CD4-positive, alpha-beta memory T cell (primary cell): Measurements from ENCODE around the gene FAM168A. TPM values are rescaled to one million over a fixed set of nuclear protein-coding genes. Genes with fewer than 3 reads are reported as not detected.

Source experiments
- CTCF ChIA-PET: fragments of 350-600 bp; sonication (Branson Sonifier 250); formaldehyde crosslinking; loops from one replicate; lab custom pipeline; 2021; ENCODE audit warnings: inconsistent platforms; ENCODE audit not compliant: partially characterized antibody; lab: Charles Lee
- POLR2A ChIA-PET: fragments of 350-600 bp; sonication (Branson Sonifier 250); formaldehyde crosslinking; loops from one replicate; lab custom pipeline; 2021; ENCODE audit not compliant: partially characterized antibody; lab: Charles Lee
- DNase-seq, 5 donors: peaks; one replicate each; pipeline versions ENCODE4 v3.0.0 to v3.0.0-alpha.2; 2020 to 2022; ENCODE audit warnings: mixed read lengths in 1 of 5
- H3K27ac ChIP-seq: one replicate; pipeline ENCODE4 v1.7.0; 2013; ENCODE audit warnings: low read depth, low read length
- H3K27me3 ChIP-seq: 2 replicates; pipeline ENCODE4 v1.7.0; 2013; ENCODE audit warnings: mild to moderate bottlenecking, low read length, moderate library complexity; ENCODE audit not compliant: insufficient read depth
- H3K36me3 ChIP-seq: 2 replicates; pipeline ENCODE4 v1.7.0; 2013; ENCODE audit warnings: mild to moderate bottlenecking, low read length, moderate library complexity; ENCODE audit not compliant: insufficient read depth
- H3K4me1 ChIP-seq: 2 replicates; pipeline ENCODE4 v1.7.0; 2013; ENCODE audit warnings: mild to moderate bottlenecking, low read length, moderate library complexity; ENCODE audit not compliant: insufficient read depth
- H3K4me3 ChIP-seq, 2 donors: one replicate each; pipeline ENCODE4 v1.7.0; 2013; ENCODE audit warnings: low read length in 2 of 2, mild to moderate bottlenecking in 1 of 2
- H3K9me3 ChIP-seq, 2 donors: one replicate each; pipeline ENCODE4 v1.7.0; 2013; ENCODE audit warnings: low read length in 2 of 2, control low read depth in 1 of 2; ENCODE audit not compliant: control insufficient read depth in 1 of 2
- H3K27ac Mint-ChIP-seq, 7 donors: one replicate each; pipeline ENCODE4 v1.8.0; 2020 to 2021; ENCODE audit warnings: mixed read lengths in 7 of 7, mild to moderate bottlenecking in 6 of 7, inconsistent platforms in 3 of 7, moderate library complexity in 3 of 7
- H3K27me3 Mint-ChIP-seq, 2 donors: one replicate each; pipeline ENCODE4 v1.8.0; 2020 to 2021; ENCODE audit warnings: mixed read lengths in 2 of 2
- H3K36me3 Mint-ChIP-seq, 2 donors: one replicate each; pipeline ENCODE4 v1.8.0; 2020 to 2021; ENCODE audit warnings: mixed read lengths in 2 of 2, inconsistent platforms in 1 of 2, mild to moderate bottlenecking in 1 of 2
- H3K4me1 Mint-ChIP-seq, 4 donors: one replicate each; pipeline ENCODE4 v1.8.0; 2020 to 2021; ENCODE audit warnings: mixed read lengths in 4 of 4, mild to moderate bottlenecking in 1 of 4
- H3K4me3 Mint-ChIP-seq, 8 donors: one replicate each; pipeline ENCODE4 v1.8.0; 2020 to 2021; ENCODE audit warnings: mixed read lengths in 8 of 8, mild to moderate bottlenecking in 7 of 8, moderate library complexity in 6 of 8, inconsistent platforms in 3 of 8
- H3K9me3 Mint-ChIP-seq, 8 donors: one replicate each; pipeline ENCODE4 v1.8.0; 2020 to 2021; ENCODE audit warnings: mixed read lengths in 8 of 8, mild to moderate bottlenecking in 5 of 8, inconsistent platforms in 3 of 8, moderate library complexity in 1 of 8
- intact Hi-C: fragments of 100-400 bp; cut with micrococcal nuclease; formaldehyde crosslinking; loops from one replicate; pipeline ENCODE4 v1.15.1; 2023
- polyA plus RNA-seq, 2 donors: library from polyadenylated mRNA; unstranded; fragments of 300-500 nt; fragmentation: Illumina TruSeq; gene quantifications; one replicate each; pipeline ENCODE4 v1.2.3, GENCODE V29; 2021
- total RNA-seq, 2 experiments: library from RNA; stranded (reverse); gene quantifications; one replicate each; pipeline ENCODE4 v1.2.3, GENCODE V29; 2021

FAM168A gene
- total and polyA plus RNA-seq, 4 experiments from 2014 or later = 0.61 to 22.7 (median 12.7) TPM

- Histone ChIP-seq H3K9me3 (no peaks in the 10 kb centered on the region), H3K4me3 (no peak overlapping the region), H3K27ac (no peak overlapping the region), H3K27me3 (no peaks in the 10 kb centered on the region), H3K4me1 (no peaks in the 10 kb centered on the region), H3K36me3 (no peaks in the 10 kb centered on the region)
- Mint-ChIP-seq H3K36me3 (peaks cover 7 to 22% of the 10 kb centered on the region in 2 donors), H3K4me3 (no peak overlapping the region), H3K27me3 (no peaks in the 10 kb centered on the region), H3K4me1 (peaks cover 11 to 20% (median 16%) of the 10 kb centered on the region in 4 donors), H3K27ac (no peak overlapping the region), H3K9me3 (peaks cover 0 to 2% (median 0%) of the 10 kb centered on the region in 8 donors)
- no peak for DNase-seq
- POLR2A ChIA-PET = no interaction called here
- intact Hi-C loops = no loop called here
- CTCF ChIA-PET = no interaction called here
Observed at GRCh38 chr11:73496134-73496533, 101.8 kb downstream of the FAM168A start.

GRCh38 chr11:73495731-73496130 is 102.2 kb downstream of the FAM168A start:
- Mint-ChIP-seq H3K27ac (no peak overlapping the region), H3K9me3 (peaks cover 0 to 2% (median 0%) of the 10 kb centered on the region in 8 donors), H3K4me1 (peaks cover 8 to 16% (median 12%) of the 10 kb centered on the region in 4 donors), H3K4me3 (no peak overlapping the region), H3K27me3 (no peaks in the 10 kb centered on the region), H3K36me3 (peaks cover 7 to 22% of the 10 kb centered on the region in 2 donors)
- POLR2A ChIA-PET = no interaction called here
- CTCF ChIA-PET = no interaction called here
- Histone ChIP-seq H3K36me3 (no peaks in the 10 kb centered on the region), H3K4me3 (no peak overlapping the region), H3K27ac (no peak overlapping the region), H3K4me1 (no peaks in the 10 kb centered on the region), H3K27me3 (no peaks in the 10 kb centered on the region), H3K9me3 (no peaks in the 10 kb centered on the region)
- intact Hi-C loops = no loop called here
- DNase-seq = no peak

GRCh38 chr11:73493956-73494598 is 103.8 kb downstream of the FAM168A start:
- H3K27ac Mint-ChIP-seq = no peak overlapping the region

GRCh38 chr11:73481626-73482025 is 116.3 kb downstream of the FAM168A start:
- intact Hi-C loops = no loop called here
- no peaks in the 10 kb centered on the region for H3K9me3 ChIP-seq
- peaks cover 0 to 23% (median 15%) of the 10 kb centered on the region in 8 donors for H3K9me3 Mint-ChIP-seq
- peaks cover 5 to 9% of the 10 kb centered on the region in 2 donors for H3K36me3 Mint-ChIP-seq
- ChIA-PET CTCF (no interaction called here), POLR2A (no interaction called here)
- no peak for DNase-seq
- H3K4me3 Mint-ChIP-seq = no peak overlapping the region
- no peaks in the 10 kb centered on the region for H3K4me1 ChIP-seq
- H3K4me3 ChIP-seq = no peak overlapping the region
- peaks cover 0 to 4% (median under 1%) of the 10 kb centered on the region in 4 donors for H3K4me1 Mint-ChIP-seq
- peak overlapping the region in 1 of 7 donors; percentile 57 for H3K27ac Mint-ChIP-seq
- H3K27me3 ChIP-seq = no peaks in the 10 kb centered on the region
- H3K27ac ChIP-seq = no peak overlapping the region
- no peaks in the 10 kb centered on the region for H3K36me3 ChIP-seq
- no peaks in the 10 kb centered on the region for H3K27me3 Mint-ChIP-seq

More at GRCh38 chr11:73493956-73494598, 103.8 kb downstream of the FAM168A start:
- intact Hi-C loops = no loop called here
- Mint-ChIP-seq H3K36me3 (peaks cover 7 to 22% of the 10 kb centered on the region in 2 donors), H3K9me3 (peaks cover 0 to 2% (median 0%) of the 10 kb centered on the region in 8 donors), H3K27me3 (no peaks in the 10 kb centered on the region), H3K4me3 (no peak overlapping the region), H3K4me1 (peaks cover under 1 to 10% (median 4%) of the 10 kb centered on the region in 4 donors)
- Histone ChIP-seq H3K4me1 (no peaks in the 10 kb centered on the region), H3K36me3 (no peaks in the 10 kb centered on the region), H3K4me3 (no peak overlapping the region), H3K9me3 (no peaks in the 10 kb centered on the region), H3K27ac (no peak overlapping the region), H3K27me3 (no peaks in the 10 kb centered on the region)
- POLR2A ChIA-PET = no interaction called here
- CTCF ChIA-PET = no interaction called here
- no peak for DNase-seq

- ChIA-PET POLR2A (no interaction called here), CTCF (no interaction called here)
- peaks cover 0 to 4% (median under 1%) of the 10 kb centered on the region in 4 donors for H3K4me1 Mint-ChIP-seq
- H3K9me3 ChIP-seq = no peaks in the 10 kb centered on the region
- no peak overlapping the region for H3K4me3 ChIP-seq
- no peak overlapping the region for H3K4me3 Mint-ChIP-seq
- no peak for DNase-seq
- no peaks in the 10 kb centered on the region for H3K4me1 ChIP-seq
- no peaks in the 10 kb centered on the region for H3K36me3 ChIP-seq
- H3K27ac Mint-ChIP-seq = peak overlapping the region in 1 of 7 donors; percentile 39
- no peaks in the 10 kb centered on the region for H3K27me3 Mint-ChIP-seq
- no peak overlapping the region for H3K27ac ChIP-seq
- intact Hi-C loops = no loop called here
- H3K36me3 Mint-ChIP-seq = peaks cover 6 to 11% of the 10 kb centered on the region in 2 donors
- H3K9me3 Mint-ChIP-seq = peaks cover 0 to 23% (median 16%) of the 10 kb centered on the region in 8 donors
- no peaks in the 10 kb centered on the region for H3K27me3 ChIP-seq
Observed at GRCh38 chr11:73480677-73481076, 117.2 kb downstream of the FAM168A start.

- POLR2A ChIA-PET = no interaction called here
Observed at GRCh38 chr11:73478737-73479347, 119.1 kb downstream of the FAM168A start.

GRCh38 chr11:73477518-73477917 is 120.4 kb downstream of the FAM168A start:
- Histone ChIP-seq H3K27ac (no peak overlapping the region), H3K9me3 (no peaks in the 10 kb centered on the region), H3K4me3 (no peak overlapping the region), H3K27me3 (no peaks in the 10 kb centered on the region), H3K36me3 (no peaks in the 10 kb centered on the region), H3K4me1 (no peaks in the 10 kb centered on the region)
- CTCF ChIA-PET = no interaction called here
- Mint-ChIP-seq H3K9me3 (peaks cover 0 to 23% (median 16%) of the 10 kb centered on the region in 8 donors), H3K27ac (no peak overlapping the region), H3K4me3 (no peak overlapping the region), H3K4me1 (peaks cover 0 to 4% (median under 1%) of the 10 kb centered on the region in 4 donors), H3K27me3 (no peaks in the 10 kb centered on the region), H3K36me3 (peaks cover 6 to 13% of the 10 kb centered on the region in 2 donors)
- no peak for DNase-seq
- POLR2A ChIA-PET = no interaction called here
- intact Hi-C loops = no loop called here

More at GRCh38 chr11:73478737-73479347, 119.1 kb downstream of the FAM168A start:
- Mint-ChIP-seq H3K36me3 (peaks cover 6 to 11% of the 10 kb centered on the region in 2 donors), H3K4me3 (no peak overlapping the region), H3K9me3 (peaks cover 0 to 23% (median 16%) of the 10 kb centered on the region in 8 donors), H3K4me1 (peaks cover 0 to 4% (median under 1%) of the 10 kb centered on the region in 4 donors), H3K27me3 (no peaks in the 10 kb centered on the region), H3K27ac (no peak overlapping the region)
- no peaks in the 10 kb centered on the region for H3K36me3 ChIP-seq
- intact Hi-C loops = no loop called here
- H3K27me3 ChIP-seq = no peaks in the 10 kb centered on the region
- DNase-seq = no peak
- no peaks in the 10 kb centered on the region for H3K9me3 ChIP-seq
- H3K27ac ChIP-seq = no peak overlapping the region
- CTCF ChIA-PET = interaction anchor here (0.8 to 2.3 kb wide), 12 partner anchors 9 to 183 kb away, joined by 3 to 8 read pairs (median 4); partner anchors contain the start of gene FAM168A
- no peaks in the 10 kb centered on the region for H3K4me1 ChIP-seq
- no peak overlapping the region for H3K4me3 ChIP-seq
